HUES6 (cell line): Measurements from ENCODE around the gene MED12L.

Experiments used
- H3K27ac ChIP-seq: 2 replicates; pipeline ENCODE4 v1.7.0; 2013; ENCODE audit warnings: low read depth, mild to moderate bottlenecking, low read length, inconsistent platforms
- H3K27me3 ChIP-seq: 2 replicates; pipeline ENCODE4 v1.6.1; 2013; ENCODE audit warnings: low read length; ENCODE audit not compliant: control insufficient read depth, insufficient read depth
- H3K36me3 ChIP-seq: 2 replicates; pipeline ENCODE4 v1.6.1; 2013; ENCODE audit warnings: low read length; ENCODE audit not compliant: control insufficient read depth, insufficient read depth
- H3K4me1 ChIP-seq: 2 replicates; pipeline ENCODE4 v1.6.1; 2013; ENCODE audit warnings: low read length; ENCODE audit not compliant: control insufficient read depth, insufficient read depth
- H3K4me3 ChIP-seq: 2 replicates; pipeline ENCODE4 v1.5.1; 2013; ENCODE audit warnings: low read depth, low read length
- H3K9ac ChIP-seq: one replicate; pipeline ENCODE4 v1.6.1; 2013; ENCODE audit warnings: mild to moderate bottlenecking, low read length
- H3K9me3 ChIP-seq: 2 replicates; pipeline ENCODE4 v1.6.1; 2013; ENCODE audit warnings: low read depth, low read length; ENCODE audit not compliant: control insufficient read depth, insufficient read depth

The MED12L gene

GRCh38 chr3:151437906-151438305 lies 352.4 kb downstream of the MED12L start:
- no peak overlapping the region for H3K9ac ChIP-seq
- H3K4me1 ChIP-seq: peaks cover 4% of the 10 kb centered on the region; the same call in 1 of the 2 replicates
- H3K4me3 ChIP-seq: no peak overlapping the region
- H3K27ac ChIP-seq: no peak overlapping the region
- H3K36me3 ChIP-seq: no peaks in the 10 kb centered on the region
- no peaks in the 10 kb centered on the region for H3K9me3 ChIP-seq
- H3K27me3 ChIP-seq: no peaks in the 10 kb centered on the region

GRCh38 chr3:151439652-151440125 lies 354.2 kb downstream of the MED12L start:
- Histone ChIP-seq H3K36me3 (no peaks in the 10 kb centered on the region), H3K4me3 (no peak overlapping the region), H3K9me3 (no peaks in the 10 kb centered on the region), H3K27me3 (no peaks in the 10 kb centered on the region), H3K4me1 (peaks cover 4% of the 10 kb centered on the region; the same call in 1 of the 2 replicates), H3K9ac (no peak overlapping the region), H3K27ac (no peak overlapping the region)

DNA sequence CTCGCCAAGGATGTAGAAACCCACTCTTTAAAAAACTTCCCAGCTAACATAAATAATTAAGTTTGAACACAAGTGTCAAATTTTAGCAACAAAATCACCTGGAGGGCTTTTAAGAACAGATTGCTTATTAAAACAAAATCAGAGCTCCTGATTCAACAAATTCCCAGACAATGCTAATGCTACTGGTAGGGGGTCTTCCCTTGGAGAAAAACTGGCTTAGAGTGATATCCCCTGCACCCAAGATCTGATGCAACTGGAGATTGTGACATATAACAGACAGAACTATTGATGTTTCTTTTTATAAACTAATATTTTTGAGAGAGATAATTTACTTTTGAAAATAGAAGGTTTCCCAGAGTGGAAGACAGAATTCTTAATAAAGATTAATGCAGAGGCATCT lies 355.5 kb downstream of the MED12L start:
- Histone ChIP-seq H3K36me3 (no peaks in the 10 kb centered on the region), H3K27ac (no peak overlapping the region), H3K4me3 (no peak overlapping the region), H3K9ac (no peak overlapping the region), H3K4me1 (no peaks in the 10 kb centered on the region; the same call in 1 of the 2 replicates), H3K9me3 (no peaks in the 10 kb centered on the region), H3K27me3 (no peaks in the 10 kb centered on the region)

DNA sequence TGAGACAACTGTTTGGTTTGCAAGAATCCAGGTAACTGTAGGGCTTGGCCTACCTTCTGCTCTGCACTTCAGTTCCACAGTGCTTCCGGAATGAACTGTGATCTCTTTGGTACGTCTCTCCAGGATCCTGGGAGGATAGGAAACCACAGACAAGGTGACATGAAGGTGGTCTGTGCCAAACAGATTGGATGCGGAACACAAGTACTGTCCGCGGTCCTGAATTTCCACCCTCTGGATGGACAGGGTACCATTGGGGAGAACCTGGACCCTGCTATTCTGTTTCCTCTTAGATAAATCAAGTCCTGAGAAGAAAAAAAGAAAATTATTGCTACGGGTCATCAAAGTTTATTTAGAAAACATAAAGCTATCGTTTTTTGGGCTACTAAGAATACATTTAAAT lies 358.1 kb downstream of the MED12L start:
- no peaks in the 10 kb centered on the region for H3K36me3 ChIP-seq
- H3K27me3 ChIP-seq: no peaks in the 10 kb centered on the region
- H3K9me3 ChIP-seq: no peaks in the 10 kb centered on the region
- H3K4me1 ChIP-seq: no peaks in the 10 kb centered on the region; the same call in 1 of the 2 replicates
- no peak overlapping the region for H3K27ac ChIP-seq
- H3K9ac ChIP-seq: no peak overlapping the region
- no peak overlapping the region for H3K4me3 ChIP-seq

GRCh38 chr3:151445273-151446001 lies 360.0 kb downstream of the MED12L start:
- Histone ChIP-seq H3K27ac (no peak overlapping the region), H3K36me3 (no peaks in the 10 kb centered on the region)

GRCh38 chr3:151446002-151446340 lies 360.5 kb downstream of the MED12L start:
- no peak overlapping the region for H3K27ac ChIP-seq
- no peak overlapping the region for H3K4me3 ChIP-seq
- no peaks in the 10 kb centered on the region for H3K27me3 ChIP-seq
- H3K36me3 ChIP-seq: no peaks in the 10 kb centered on the region
- no peaks in the 10 kb centered on the region for H3K9me3 ChIP-seq
- H3K9ac ChIP-seq: no peak overlapping the region
- no peaks in the 10 kb centered on the region; the same call in 1 of the 2 replicates for H3K4me1 ChIP-seq

More at GRCh38 chr3:151445273-151446001, 360.0 kb downstream of the MED12L start:
- H3K4me3 ChIP-seq: no peak overlapping the region
- no peaks in the 10 kb centered on the region for H3K9me3 ChIP-seq
- H3K9ac ChIP-seq: no peak overlapping the region
- H3K4me1 ChIP-seq: no peaks in the 10 kb centered on the region; the same call in 1 of the 2 replicates
- no peaks in the 10 kb centered on the region for H3K27me3 ChIP-seq

- no peak overlapping the region for H3K27ac ChIP-seq
- no peaks in the 10 kb centered on the region for H3K36me3 ChIP-seq
- no peak overlapping the region for H3K4me3 ChIP-seq
- no peaks in the 10 kb centered on the region for H3K4me1 ChIP-seq
- H3K9ac ChIP-seq: no peak overlapping the region
- H3K9me3 ChIP-seq: no peaks in the 10 kb centered on the region
- no peaks in the 10 kb centered on the region for H3K27me3 ChIP-seq
Observed at GRCh38 chr3:151452368-151452767, 366.9 kb downstream of the MED12L start.

GRCh38 chr3:151452841-151453240 lies 367.4 kb downstream of the MED12L start:
- no peaks in the 10 kb centered on the region for H3K4me1 ChIP-seq
- no peaks in the 10 kb centered on the region for H3K27me3 ChIP-seq
- H3K36me3 ChIP-seq: no peaks in the 10 kb centered on the region

GRCh38 chr3:151456065-151456464 lies 370.6 kb downstream of the MED12L start:
- Histone ChIP-seq H3K4me1 (peaks cover 4% of the 10 kb centered on the region; the same call in 1 of the 2 replicates), H3K27ac (no peak overlapping the region), H3K9ac (no peak overlapping the region), H3K27me3 (peaks cover 11% of the 10 kb centered on the region), H3K36me3 (no peaks in the 10 kb centered on the region), H3K9me3 (no peaks in the 10 kb centered on the region), H3K4me3 (no peak overlapping the region)

More at GRCh38 chr3:151452841-151453240, 367.4 kb downstream of the MED12L start:
- no peak overlapping the region for H3K4me3 ChIP-seq
- no peak overlapping the region for H3K9ac ChIP-seq
- H3K9me3 ChIP-seq: no peaks in the 10 kb centered on the region
- no peak overlapping the region for H3K27ac ChIP-seq

DNA sequence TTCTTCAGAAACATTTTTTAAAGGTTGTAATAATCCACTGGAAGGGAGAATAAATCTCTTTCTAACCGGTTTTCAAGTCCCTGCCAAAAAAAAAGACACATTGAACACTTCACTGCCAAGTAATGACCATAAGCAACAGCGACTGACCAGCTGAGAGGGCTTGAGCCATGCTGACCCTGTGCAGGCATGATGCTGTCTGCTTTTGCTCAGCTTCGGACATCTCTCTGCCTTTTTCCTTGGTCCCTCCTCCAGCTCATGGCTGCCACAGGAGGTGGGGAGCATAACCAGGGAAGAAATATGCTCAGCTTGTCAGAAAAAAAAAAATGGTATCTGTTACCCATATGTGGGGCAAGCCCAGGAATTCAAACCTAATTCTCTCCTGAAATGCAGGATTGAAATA lies 373.9 kb downstream of the MED12L start:
- Histone ChIP-seq H3K36me3 (no peaks in the 10 kb centered on the region), H3K9me3 (no peaks in the 10 kb centered on the region), H3K9ac (no peak overlapping the region), H3K27ac (no peak overlapping the region), H3K4me3 (no peak overlapping the region), H3K4me1 (peaks cover 4% of the 10 kb centered on the region; the same call in 1 of the 2 replicates), H3K27me3 (peaks cover 23% of the 10 kb centered on the region)

- Histone ChIP-seq H3K9ac (no peak overlapping the region), H3K9me3 (no peaks in the 10 kb centered on the region), H3K36me3 (no peaks in the 10 kb centered on the region), H3K4me3 (peak overlapping the region; percentile 63), H3K27me3 (peaks cover 23% of the 10 kb centered on the region), H3K4me1 (peaks cover 4% of the 10 kb centered on the region; the same call in 1 of the 2 replicates), H3K27ac (no peak overlapping the region)
Observed at GRCh38 chr3:151460228-151460627, 374.8 kb downstream of the MED12L start.
